Heart right ventricle (tissue), 16 donors: ENCODE measurements around the gene TRPV5. TPM values are rescaled to one million over a fixed set of nuclear protein-coding genes. Genes with fewer than 3 reads are reported as not detected.

Experiments used
- ATAC-seq, 8 donors: fragments of 200-7000 bp; cut with Tn5 transposase; one replicate each; pipeline ENCODE4 v1.9.1; 2020; ENCODE audit warnings: mild to moderate bottlenecking in 8 of 8, moderate library complexity in 8 of 8, moderate number of reproducible peaks in 1 of 8
- DNase-seq, 2 donors: peaks; one replicate each; pipeline ENCODE4 v3.0.0-alpha.2; 2020
- H3K27ac ChIP-seq, 10 donors: fragments of 200-600 bp; sonication (generic) in 2 of 10; one replicate each; pipeline versions ENCODE4 v1.5.0 to v1.8.0; 2020 to 2022; ENCODE audit warnings: mild to moderate bottlenecking in 3 of 10
- H3K27me3 ChIP-seq, 7 donors: fragments of 200-600 bp; one replicate each; pipeline ENCODE4 v1.8.0; 2021 to 2022; ENCODE audit warnings: mild to moderate bottlenecking in 2 of 7
- H3K36me3 ChIP-seq, 9 donors: fragments of 200-600 bp; sonication (generic) in 1 of 9; one replicate each; pipeline versions ENCODE4 v1.5.0 to v1.8.0; 2020 to 2022; ENCODE audit warnings: mild to moderate bottlenecking in 2 of 9
- H3K4me1 ChIP-seq, 9 donors: fragments of 200-600 bp; sonication (generic) in 1 of 9; one replicate each; pipeline versions ENCODE4 v1.5.0 to v1.8.0; 2020 to 2022; ENCODE audit warnings: mild to moderate bottlenecking in 4 of 9
- H3K4me3 ChIP-seq, 10 donors: fragments of 200-600 bp; sonication (generic) in 2 of 10; one replicate each; pipeline versions ENCODE4 v1.5.0 to v1.8.0; 2020 to 2022; ENCODE audit warnings: mild to moderate bottlenecking in 7 of 10, moderate library complexity in 2 of 10
- H3K9me3 ChIP-seq, 11 donors: fragments of 200-600 bp in 10 of 11; sonication (generic) in 2 of 11; one replicate each; pipeline versions ENCODE4 v1.5.0 to v1.8.0; 2013 to 2022; ENCODE audit warnings: mild to moderate bottlenecking in 2 of 11, control low read depth in 1 of 11, moderate library complexity in 1 of 11
- CTCF ChIP-seq, 9 donors: fragments of 200-600 bp; sonication (generic) in 2 of 9; IDR thresholded peaks; one replicate each; pipeline versions ENCODE4 v1.5.0 to v1.8.0; 2021 to 2022; ENCODE audit warnings: antibody characterized with exemption in 9 of 9, mild to moderate bottlenecking in 5 of 9, moderate library complexity in 1 of 9
- WGBS, 2 donors: extraction: QIAGEN DNeasy Blood & Tissue Kit; methylation state at CpG; one replicate each; pipeline ENCODE4 v1.1.7; 2013; ENCODE audit warnings: inconsistent platforms in 1 of 2; 5-methylcytosine and 5-hydroxymethylcytosine counted together
- intact Hi-C, 10 donors: fragments of 100-400 bp; cut with DNase I; formaldehyde crosslinking; loops; one replicate each; pipeline versions ENCODE4 v1.11.1 to v1.14.2; 2022
- polyA plus RNA-seq, 2 donors: library from polyadenylated mRNA; stranded (reverse); fragments of 200-250 nt; gene quantifications; one replicate each; pipeline ENCODE4 v1.2.3, GENCODE V29; 2013
- total RNA-seq, 10 donors: library from RNA; stranded (reverse); fragmentation: NEBNext Ultra II Directional in 3 of 10; extraction: Animal tissue kit (Norgen Biotek cat#: 25700) in 3 of 10; gene quantifications; one replicate each; pipeline versions ENCODE4 v1.2.1 to v1.2.4, GENCODE V29; 2021 to 2023
- donor health status: Arrhythmogenic right ventricular cardiomyopathy.
- donor health status: ischemic (EF 13 %, LVEDD 7.1; RV severe dilation, severe dysfunction).
- donor health status: healthy with polysubstance abuse.
- donor health status: DM: no; HTN: yes; CAD: no.
- donor health status: DM: no; HTN: no; CAD: no.
- donor health status: ischemic (EF 25% LVEDD 6.9; RV normal size, moderate dysfunction).
- donor health status: ischemic (EF 25% LVEDD 5.7; RV mildly dilated, moderate dysfunction).
- donor health status: healthy.
- donor health status: DM: yes; HTN: yes; CAD: no.
- donor health status: Ischemic cardiomyopathy.
- donor health status: ischemic (EF 35%, LVEDD 5.7; RV mildly dilated, moderate dysfunction).
- donor health status: nonischemic (EF 11% LVEDD 7.7; RV severe dilation, severe dysfunction).
- donor health status: DM: yes; HTN: yes; CAD: no.
- donor health status: PGD.
- donor health status: ischemic (EF 29% LVEDD 5.4; RV normal size, mild dysfunction).
- donor health status: nonischemic (EF 23%, LVEDD 6.1; RV moderate dilation, normal function).

TRPV5 gene
- total and polyA plus RNA-seq, 12 donors, result not detected

GRCh38 chr7:142870566-142871259 is 62.8 kb downstream of the TRPV5 start:
- intact Hi-C loops, result no loop called here
- ATAC-seq, result no peak

GRCh38 chr7:142870147-142870559 is 63.4 kb downstream of the TRPV5 start:
- TF ChIP-seq CTCF (IDR thresholded peaks at IDR 0.05), result no peak
- Histone ChIP-seq H3K4me3 (no peak overlapping the region), H3K27ac (no peak overlapping the region), H3K4me1 (no peaks in the 10 kb centered on the region), H3K9me3 (no peaks in the 10 kb centered on the region), H3K27me3 (no peaks in the 10 kb centered on the region), H3K36me3 (no peaks in the 10 kb centered on the region)
- no peak for DNase-seq
- intact Hi-C loops, result no loop called here
- ATAC-seq, result no peak
- 77 to 86% methylated on average over 8 of the region's 8 CpGs for WGBS, 2 donors

More at GRCh38 chr7:142870566-142871259, 62.8 kb downstream of the TRPV5 start:
- Histone ChIP-seq H3K27ac (no peak overlapping the region), H3K9me3 (no peaks in the 10 kb centered on the region), H3K27me3 (no peaks in the 10 kb centered on the region), H3K36me3 (no peaks in the 10 kb centered on the region), H3K4me1 (no peaks in the 10 kb centered on the region), H3K4me3 (no peak overlapping the region)
- 85 to 89% methylated on average over 14 of the region's 14 CpGs for WGBS, 2 donors
- no peak for TF ChIP-seq CTCF (IDR thresholded peaks at IDR 0.05)
- no peak for DNase-seq

- intact Hi-C loops, result no loop called here
- Histone ChIP-seq H3K27ac (no peak overlapping the region), H3K4me1 (no peaks in the 10 kb centered on the region), H3K36me3 (no peaks in the 10 kb centered on the region), H3K4me3 (no peak overlapping the region), H3K27me3 (no peaks in the 10 kb centered on the region), H3K9me3 (no peaks in the 10 kb centered on the region)
- ATAC-seq (no peak), DNase-seq (no peak)
- 86 to 88% methylated on average over 2 of the region's 2 CpGs for WGBS, 2 donors
- no peak for TF ChIP-seq CTCF (IDR thresholded peaks at IDR 0.05)
Observed at GRCh38 chr7:142869434-142869833, 64.1 kb downstream of the TRPV5 start.

GRCh38 chr7:142868986-142869415 is 64.5 kb downstream of the TRPV5 start:
- ATAC-seq, result no peak
- no peak overlapping the region for H3K27ac ChIP-seq
- WGBS, 2 donors, result 91 to 92% methylated on average over 11 of the region's 11 CpGs
- DNase-seq, result no peak
- no peak overlapping the region for H3K4me3 ChIP-seq
- no peaks in the 10 kb centered on the region for H3K9me3 ChIP-seq
- intact Hi-C loops, result no loop called here
- no peaks in the 10 kb centered on the region for H3K36me3 ChIP-seq
- no peaks in the 10 kb centered on the region for H3K27me3 ChIP-seq
- no peak for TF ChIP-seq CTCF (IDR thresholded peaks at IDR 0.05)
- H3K4me1 ChIP-seq, result no peaks in the 10 kb centered on the region
